HG03135 (cell line): ENCODE data around the gene FAM124A.

ENCODE experiments used
- ATAC-seq: cut with Tn5 transposase; IDR thresholded peaks from one replicate; pipeline ENCODE4 v1.9.1; 2021; ENCODE audit warnings: mild to moderate bottlenecking, moderate library complexity; ENCODE audit not compliant: unreplicated experiment

Gene FAM124A

DNA sequence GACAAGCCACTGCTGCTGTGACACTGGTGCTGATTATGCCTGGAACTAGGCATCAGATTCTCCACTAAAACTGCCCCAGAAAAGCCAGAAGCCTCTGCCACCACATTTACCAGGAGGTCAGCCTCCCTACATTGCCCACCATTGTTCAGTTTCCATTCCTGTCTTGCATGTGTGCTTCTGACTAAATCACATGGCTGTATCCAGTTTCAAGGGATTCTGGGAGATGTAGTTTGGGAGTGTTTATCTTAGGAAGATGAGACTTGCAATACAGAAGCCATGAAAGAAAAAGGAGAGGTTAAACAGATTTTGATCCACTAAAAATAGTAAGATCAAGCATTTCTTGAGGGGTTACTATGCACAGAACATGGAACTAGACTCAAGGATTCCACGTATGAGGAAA is 76.6 kb downstream of the FAM124A start:
- ATAC-seq = no peak

DNA sequence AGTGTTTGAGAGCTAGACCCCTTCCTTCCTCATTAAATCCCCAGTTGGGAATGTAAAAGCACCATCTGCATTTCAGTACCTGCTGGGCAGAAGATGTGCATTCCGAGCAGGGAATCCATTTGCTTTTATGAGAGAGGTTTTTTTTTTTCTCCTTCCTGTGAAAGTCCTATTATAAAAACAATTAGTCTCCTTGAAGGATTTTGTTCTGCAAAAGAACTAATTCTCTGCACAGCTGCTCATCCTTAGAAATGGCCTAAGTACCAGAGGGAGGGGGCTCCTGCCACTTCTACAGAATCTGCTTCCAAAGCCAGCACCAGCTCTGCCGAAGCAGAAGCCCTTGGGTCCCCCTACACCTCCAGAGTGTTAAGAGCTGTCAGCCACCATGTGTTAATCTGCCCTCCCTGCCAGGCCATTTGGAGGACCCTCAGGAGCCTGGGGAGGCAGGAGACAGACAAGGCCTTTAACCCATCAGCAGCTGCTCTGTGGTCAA is 80.9 kb downstream of the FAM124A start:
- ATAC-seq = no peak

DNA sequence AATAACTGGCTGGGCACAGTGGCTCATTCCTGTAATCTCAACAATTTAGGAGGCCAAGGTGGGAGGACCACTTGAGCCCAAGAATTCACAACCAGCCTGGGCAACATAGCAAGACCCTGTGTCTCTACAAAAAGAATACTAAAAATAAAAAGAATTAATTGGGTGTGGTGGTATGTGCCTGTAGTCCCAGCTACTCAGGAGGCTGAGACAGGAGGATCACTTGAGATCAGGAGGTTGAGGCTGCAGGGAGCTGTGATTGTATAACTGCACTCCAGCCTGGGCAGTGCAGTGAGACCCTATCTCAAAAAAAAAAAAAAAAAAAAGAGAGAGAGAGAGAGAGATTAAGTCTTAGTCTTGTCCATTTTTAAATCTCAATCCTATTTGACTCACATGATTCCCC is 81.7 kb downstream of the FAM124A start:
- ATAC-seq = no peak

DNA sequence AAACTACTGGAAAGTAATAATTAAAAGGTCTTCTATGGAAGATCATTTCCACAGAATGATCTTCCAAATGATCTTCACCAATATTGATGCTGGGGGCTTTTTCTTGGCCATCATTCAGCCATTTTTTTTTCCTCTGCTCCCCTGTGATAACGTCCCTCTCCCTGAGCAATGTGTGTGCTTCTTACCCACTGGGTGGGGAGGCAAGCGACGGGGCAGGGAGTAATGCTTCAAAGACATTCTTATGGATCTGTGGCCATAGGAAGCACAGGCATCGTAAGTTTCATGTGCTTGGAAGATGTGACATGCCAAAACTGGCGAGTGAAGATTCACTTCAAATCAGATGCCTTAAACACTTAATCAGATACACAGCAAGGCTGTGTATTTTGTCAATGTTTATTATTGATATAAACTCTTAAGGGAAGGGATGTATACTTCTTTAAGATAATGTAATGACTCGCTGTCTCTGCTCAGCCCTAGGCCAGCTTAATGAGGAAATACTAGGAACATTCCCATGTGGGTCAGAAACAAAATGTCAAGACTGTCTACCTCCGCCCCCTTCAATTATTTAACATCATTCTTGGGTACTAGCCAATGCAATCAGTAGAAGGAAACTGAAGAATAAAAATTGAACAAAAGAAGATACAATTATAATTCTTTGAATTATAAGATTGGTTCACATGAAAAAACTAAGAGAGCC is 83.2 kb downstream of the FAM124A start:
- no peak for ATAC-seq

DNA sequence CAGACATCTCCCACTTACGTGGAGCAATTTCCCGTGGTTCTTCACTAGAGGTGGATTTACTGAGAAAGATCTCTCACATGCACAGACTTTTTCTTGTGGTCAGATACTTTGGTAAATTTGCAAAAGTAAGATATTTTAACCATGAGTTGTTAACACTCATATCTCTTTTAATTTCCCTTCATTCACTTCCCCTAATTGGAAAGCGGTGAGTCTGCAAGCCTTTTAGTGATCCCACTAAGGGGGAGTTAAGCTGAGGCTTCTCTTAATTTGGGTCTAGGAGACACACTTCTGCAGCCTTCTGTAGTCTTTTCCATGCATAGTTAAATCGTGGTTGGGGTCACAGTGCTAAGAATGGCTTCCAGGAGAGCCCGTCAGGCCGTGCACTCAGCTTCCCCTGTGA is 86.6 kb downstream of the FAM124A start:
- ATAC-seq = no peak

DNA sequence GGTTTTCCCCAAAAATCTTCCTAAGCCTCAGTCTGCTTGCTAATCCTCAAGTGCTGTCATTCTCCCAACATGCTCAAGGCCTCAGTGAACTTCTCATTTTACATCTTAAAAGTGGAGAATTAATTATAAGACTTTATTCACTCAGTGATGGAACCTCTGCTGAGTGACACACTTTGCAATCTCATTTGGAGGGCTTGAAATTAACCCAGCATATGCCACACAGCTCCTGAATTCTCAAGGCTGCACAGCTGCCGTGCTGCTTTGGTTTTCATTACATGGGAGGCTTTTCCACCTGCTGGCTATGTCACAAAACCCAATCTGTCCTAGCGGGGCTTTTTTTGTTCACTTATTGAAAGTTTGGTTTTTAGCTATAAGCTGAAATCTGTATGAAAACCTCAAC is 89.0 kb downstream of the FAM124A start:
- no peak for ATAC-seq

DNA sequence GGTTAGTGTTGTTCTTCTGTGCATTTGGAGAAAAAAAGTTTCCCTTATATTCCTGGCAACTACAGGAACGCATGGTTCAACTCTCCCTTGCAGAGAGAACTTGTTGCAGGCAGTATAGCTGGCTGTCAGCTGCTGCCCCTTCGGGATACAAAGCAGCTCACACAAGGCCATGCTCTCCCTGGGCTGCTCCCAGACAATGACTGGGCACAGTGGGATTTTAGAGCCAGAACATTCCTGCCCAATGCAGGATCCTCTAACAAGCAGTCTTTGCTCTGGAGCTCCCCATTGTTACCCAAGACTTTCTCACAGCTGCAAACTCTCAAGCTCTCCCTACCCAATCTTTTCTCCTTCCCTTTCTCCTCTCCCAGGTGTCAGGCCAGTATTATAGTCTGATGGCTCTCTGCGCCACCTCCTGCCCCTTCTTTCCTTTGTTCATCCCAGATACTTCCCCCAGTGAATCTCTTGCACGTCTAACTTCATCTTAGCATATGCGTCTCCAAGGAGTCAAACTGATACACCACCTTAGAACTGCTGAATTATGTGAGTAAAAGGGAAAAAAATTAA is 89.8 kb downstream of the FAM124A start:
- no peak for ATAC-seq

DNA sequence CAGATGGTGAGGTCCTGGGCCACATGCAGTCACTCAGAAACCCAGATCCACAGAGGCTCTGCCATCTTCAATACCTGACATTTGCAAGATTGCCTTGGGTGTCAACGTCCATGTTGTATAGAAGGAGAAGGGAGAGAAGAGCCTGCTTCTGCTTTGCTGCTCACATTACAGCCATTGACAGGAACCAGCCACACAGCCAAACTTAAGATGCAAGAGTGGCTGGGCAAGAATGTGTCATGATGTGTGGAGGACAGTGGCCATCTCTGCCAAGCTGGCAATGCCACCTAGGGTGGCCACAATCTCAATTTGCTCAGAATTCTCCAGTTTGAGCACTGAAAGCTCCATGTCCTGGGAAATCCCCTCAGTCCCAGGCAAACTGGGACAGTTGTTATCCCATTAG is 91.4 kb downstream of the FAM124A start:
- ATAC-seq = no peak

DNA sequence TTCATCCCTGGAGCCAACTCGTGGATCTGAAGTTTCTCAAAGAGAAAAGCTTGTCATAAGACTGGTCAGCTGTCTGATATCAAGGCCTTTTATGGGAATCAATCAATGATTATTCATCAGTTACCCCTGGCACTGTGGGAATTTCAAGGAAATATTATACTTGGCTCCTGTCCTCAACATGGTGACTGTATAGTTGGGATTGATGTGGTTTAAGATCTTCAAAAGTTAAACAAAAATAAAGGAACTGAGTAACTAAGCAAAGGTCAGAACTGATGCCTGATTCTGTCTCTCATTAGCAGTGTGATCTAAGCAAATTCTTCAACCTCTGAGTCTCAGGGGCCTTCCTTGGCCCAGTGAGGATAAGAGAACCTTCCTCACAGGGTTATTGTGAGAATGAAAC is 95.1 kb downstream of the FAM124A start:
- ATAC-seq = no peak

DNA sequence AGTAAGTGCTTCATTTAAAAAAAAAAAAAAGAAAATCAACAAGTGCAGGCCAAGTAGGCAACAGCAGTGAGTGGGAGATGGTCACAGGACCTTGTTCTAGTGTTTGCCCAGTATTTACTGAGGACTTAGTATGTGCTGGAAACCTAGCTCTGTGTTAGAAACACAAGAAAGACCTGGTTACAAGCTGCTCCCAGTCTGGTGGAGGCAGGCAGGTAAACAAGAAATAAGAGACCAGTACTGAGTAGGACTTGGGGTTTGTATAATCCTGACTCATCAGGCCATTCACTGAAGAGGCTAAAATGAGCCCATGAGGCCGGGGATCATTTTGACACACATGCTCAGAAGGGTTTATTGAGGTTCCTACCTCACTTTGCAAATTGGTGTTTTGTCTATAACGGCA is 95.8 kb downstream of the FAM124A start:
- no peak for ATAC-seq

DNA sequence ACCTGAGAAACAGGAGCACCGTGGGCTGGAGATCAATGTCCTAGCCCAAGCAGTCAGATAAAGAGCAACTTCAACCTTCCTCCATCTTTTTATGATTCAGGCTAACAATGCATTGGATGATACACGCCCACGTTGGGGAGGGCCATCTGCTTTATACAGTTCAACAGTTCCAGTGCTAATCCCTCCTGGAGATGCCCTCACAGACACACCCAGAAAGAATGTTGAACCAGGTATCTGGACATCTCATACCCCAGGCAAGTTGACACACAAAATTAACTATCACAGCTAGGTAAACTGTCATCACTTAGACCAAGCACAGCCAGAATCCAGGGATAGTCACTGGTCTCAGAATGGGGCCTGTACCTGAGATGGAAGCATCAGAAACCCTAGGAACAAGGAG is 96.7 kb downstream of the FAM124A start:
- no peak for ATAC-seq

DNA sequence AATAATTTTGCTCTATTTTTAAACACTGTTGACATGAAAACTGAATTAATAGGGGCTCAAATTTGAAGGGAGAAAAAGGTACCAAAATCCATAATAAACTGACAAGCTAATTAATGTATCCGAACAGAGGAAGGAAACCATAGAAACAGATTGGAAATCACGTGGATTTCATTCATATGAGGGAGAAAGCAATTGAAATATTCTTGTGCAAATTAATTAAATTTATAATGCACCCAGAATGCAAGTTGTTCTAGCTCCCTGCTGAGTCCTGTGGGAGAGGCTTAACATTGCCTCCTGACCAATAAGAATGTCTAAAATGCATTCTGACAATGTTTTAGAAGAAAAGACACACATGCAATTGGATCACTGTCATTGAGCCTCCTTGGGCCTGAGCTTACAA is 99.6 kb downstream of the FAM124A start:
- no peak for ATAC-seq

DNA sequence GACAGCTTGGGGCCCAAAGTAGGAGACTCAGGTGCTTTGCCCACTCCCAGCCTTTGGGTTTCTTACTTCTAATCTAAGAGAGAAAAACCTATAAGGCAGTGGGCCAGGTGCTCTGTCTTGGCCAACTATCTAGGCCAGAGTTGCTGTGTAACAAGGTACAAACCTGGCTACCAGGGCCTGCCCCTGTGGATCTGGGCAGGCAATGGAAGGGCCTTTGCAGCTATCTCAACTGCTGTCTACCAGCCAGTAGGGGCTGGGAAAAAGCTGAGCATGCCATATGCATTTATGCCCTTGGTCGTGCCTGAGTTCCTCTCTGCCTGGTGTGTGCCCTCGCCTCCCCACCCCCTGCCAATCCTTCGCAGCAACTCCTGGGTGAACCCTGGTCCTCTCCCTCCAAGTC is 100.6 kb downstream of the FAM124A start:
- no peak for ATAC-seq

DNA sequence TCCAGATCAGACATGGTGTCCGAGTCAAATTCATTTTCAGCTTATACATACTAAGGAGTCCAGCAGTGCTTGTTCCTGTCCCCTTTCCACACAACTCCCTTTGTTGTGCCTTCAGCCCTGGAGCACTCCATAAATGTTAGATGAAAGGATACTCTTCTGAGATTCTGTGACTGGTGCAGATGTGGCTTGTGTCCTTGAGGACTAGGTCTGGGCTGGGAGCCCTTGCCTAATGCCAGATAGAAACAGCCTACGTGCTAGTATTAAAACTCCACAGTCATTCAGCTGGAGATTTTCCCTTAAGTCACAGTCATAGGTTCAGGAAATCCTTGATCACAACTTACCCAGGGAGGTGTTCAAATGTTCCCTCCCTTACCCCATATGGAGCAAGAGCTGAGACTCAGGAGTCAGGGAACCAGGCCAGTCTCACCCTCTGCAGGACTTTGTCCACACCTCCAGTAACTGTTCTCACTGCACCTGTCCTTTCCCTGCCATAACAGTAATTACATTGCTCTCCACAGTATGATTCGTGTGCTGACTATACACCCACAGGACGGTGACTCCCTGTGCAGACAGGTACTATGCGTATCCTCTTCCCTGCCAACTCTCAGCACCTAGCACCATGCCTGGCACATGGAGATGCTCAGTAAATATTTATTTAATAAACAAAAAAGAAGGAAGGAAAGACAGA is 101.8 kb downstream of the FAM124A start:
- no peak for ATAC-seq

DNA sequence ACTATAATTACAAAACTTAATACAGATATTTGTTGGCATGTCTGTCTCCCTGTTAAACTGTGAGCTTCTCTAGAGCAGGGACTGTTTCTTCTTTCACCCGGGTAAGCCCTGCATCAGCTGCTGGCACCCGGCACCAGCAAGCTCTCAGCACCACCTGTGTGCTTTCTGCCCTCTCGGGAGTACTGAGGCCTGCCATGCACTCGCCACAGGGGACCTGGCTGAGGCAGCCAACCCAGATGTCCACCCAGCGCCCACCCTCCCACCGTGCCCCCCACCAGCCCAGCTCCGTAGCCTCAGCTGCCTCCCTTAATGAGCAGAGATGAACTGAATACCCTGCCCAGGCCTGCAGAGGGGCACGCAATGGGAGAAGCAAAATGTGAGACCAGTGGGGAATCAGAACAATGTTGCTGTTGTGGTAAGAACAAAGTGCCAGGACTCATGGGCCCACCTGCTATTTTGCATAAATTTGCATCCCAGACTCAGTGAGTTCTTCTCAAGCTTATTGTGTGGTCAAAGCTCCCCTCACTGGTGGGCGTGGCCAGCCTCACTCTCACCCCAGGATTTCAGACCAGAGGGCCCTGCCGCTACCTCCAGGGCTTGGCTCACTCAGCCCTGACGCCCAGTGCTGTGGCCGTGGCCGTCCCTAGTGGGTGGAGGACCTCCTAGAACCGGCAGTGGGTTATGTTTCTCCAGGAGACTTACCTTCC is 102.7 kb downstream of the FAM124A start:
- no peak for ATAC-seq

DNA sequence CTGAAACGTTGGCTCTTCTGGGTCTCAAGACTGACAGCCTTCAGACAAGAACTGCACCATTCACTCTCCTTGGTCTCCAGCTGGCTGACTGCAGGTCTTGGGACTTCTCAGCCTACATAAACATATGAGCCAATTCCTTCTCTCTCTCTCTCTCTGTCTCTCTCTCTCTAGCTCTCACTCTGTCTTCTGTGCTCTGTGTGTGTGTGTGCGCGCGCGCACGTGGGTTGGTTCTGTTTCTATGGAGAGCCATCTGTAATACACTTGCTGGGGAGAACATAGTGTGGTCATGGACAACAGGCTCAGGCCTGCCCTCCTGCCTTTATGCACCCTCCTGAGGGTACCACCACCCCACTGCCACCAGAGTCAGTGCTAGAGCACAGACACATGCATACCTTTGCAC is 103.6 kb downstream of the FAM124A start:
- no peak for ATAC-seq

DNA sequence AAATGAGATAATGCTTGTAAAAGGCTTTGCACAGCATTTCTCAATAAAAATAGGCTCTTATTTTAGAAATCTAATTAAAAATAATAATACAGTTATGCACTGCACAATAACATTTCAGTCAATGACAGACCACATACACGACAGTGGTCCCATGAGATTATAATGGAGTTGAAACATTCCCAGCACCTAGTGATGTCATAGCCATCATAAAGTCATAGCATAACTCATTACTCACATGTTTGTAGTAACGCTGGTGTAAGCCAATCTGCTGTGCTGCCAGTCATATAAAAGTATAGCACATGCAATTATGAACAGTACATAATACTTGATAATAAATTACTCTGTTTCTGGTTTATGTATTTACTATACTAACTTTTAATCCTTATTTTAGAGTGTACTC is 104.6 kb downstream of the FAM124A start:
- ATAC-seq = no peak

DNA sequence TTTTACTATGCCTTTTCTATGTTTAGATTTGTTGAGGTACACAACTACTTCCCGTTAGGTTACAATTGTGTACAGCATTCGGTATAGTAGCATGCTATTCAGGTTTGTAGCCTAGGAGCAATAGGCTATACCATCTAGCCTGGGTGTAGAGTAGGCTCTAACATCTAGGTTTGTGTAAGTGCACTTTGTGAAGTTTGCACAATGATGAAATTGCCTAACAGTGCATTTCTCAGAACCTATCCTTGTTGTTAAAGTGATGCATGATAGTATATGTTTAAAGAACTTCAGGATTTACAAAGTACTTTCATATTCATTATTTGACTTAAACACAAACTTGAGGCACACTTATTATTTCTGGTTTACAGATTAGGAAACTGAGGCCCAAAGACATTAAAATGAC is 105.8 kb downstream of the FAM124A start:
- no peak for ATAC-seq

DNA sequence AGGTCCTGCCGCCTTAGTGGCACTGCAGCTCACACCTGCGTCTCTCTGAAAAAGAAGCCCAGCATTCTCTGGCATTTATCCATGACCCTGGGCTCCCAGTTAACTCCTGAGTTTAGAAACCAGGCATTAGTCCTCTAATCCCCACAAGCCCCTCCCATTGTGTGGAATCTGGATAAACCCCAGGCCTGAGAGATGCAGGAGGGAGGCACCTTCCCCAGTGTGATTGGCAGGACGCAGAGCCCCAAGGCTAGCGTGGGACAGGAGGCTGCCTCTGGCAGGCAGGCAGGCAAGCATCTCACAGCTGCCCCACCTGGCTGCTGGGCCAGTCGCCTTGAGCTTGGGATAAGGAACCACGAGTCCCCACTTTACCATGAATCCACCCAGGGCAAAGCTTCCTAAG is 106.3 kb downstream of the FAM124A start:
- ATAC-seq = no peak

DNA sequence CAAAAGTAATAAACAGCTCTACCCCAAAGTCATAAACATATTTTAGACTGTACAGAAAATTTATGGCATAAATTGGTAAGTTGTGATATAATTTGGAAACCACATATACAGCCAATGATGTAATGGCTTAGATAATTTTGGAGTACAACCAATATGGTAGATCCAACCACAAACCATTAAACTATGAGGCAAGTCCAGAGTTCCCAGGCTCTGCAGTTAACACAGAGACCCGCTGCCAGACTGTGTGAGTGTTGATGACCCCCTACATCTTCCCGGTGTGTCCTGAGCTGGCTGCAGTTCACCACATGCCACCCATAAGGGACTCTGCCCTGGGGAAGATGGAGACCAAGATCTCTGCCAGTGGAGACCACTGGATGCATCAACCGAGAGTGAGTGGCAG is 107.4 kb downstream of the FAM124A start:
- ATAC-seq = no peak

DNA sequence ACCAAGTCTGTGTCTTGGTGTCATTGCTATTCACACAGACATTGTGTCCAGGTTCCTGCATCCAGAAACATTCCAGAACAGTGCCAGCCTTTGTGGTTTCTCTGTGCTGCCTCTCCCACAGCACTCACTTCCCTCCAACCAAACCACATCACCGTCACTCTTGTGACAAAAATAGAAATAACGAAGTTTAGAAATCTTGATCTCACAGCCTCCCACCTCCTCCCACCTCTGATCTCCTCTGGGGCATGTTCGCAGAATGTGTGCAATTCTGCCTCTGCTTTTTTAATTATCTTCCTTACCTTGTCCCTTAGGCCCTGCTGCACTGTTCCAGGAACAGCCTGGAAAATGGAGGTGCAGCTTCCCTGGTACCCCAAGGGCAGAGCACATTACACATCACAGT is 108.6 kb downstream of the FAM124A start:
- no peak for ATAC-seq

DNA sequence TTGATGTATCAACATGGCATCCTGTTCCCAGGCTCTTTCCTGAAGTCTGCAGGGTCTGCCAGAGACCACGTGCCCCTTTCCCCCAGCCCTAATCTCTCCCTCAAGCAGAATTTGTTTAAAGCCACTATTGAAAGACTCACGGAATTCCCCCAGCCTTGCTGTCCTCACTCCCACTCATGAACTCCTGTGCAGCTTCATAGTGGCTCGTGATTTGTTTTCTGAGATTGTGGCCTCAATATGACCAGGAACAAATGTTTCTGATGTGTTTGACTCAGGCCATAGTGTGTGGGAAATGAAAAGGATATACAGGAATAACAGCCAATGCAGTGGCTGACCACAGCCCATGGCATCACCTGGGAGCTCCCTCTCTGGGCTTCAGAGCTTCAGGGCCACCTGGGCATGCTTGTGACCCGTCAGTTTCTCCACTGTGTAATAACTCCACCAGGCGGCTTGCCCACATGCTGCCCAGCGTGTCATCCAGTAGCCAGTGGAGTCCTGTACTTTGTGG is 109.2 kb downstream of the FAM124A start:
- ATAC-seq = no peak
